ENCODE data around the gene ZNF385B.

ZNF385B gene

DNA sequence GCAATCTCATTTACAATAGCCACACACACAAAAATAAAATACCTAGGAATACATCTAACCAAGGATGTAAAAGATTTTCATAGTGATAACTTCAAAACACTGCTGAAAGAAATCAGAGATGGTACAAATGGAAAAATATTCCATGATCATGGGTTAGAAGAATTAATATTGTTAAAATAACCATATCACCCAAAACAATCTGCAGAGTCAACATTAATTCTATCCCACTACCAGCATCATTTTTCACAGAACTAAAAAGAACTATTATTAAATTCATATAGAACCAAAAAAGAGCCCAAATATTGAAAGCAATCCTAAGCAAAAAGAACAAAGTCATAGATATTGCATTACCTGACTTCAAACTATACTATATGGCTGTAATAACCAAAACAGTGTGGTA lies 50.4 kb downstream of the ZNF385B start:
- H3F3A ChIP-seq (ENCODE audit: insufficient read depth, low read length): no peaks in the 10 kb centered on the region
- H3K9ac ChIP-seq (ENCODE audit: low read length): no peak overlapping the region
- H3K36me3 ChIP-seq (replicated peaks; ENCODE audit: insufficient read depth, low read length): no peaks in the 10 kb centered on the region
- H3K9me3 ChIP-seq (replicated peaks; ENCODE audit: insufficient read depth, low read length): no peaks in the 10 kb centered on the region
- TF ChIP-seq, protein P1, sequence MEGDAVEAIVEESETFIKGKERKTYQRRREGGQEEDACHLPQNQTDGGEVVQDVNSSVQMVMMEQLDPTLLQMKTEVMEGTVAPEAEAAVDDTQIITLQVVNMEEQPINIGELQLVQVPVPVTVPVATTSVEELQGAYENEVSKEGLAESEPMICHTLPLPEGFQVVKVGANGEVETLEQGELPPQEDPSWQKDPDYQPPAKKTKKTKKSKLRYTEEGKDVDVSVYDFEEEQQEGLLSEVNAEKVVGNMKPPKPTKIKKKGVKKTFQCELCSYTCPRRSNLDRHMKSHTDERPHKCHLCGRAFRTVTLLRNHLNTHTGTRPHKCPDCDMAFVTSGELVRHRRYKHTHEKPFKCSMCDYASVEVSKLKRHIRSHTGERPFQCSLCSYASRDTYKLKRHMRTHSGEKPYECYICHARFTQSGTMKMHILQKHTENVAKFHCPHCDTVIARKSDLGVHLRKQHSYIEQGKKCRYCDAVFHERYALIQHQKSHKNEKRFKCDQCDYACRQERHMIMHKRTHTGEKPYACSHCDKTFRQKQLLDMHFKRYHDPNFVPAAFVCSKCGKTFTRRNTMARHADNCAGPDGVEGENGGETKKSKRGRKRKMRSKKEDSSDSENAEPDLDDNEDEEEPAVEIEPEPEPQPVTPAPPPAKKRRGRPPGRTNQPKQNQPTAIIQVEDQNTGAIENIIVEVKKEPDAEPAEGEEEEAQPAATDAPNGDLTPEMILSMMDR (IDR thresholded peaks at IDR 0.05; ENCODE audit: low read length): no peak
- TF ChIP-seq EZH2 (optimal IDR thresholded peaks at IDR 0.05; ENCODE audit: low read depth, low read length) (no peak), EZH2phosphoT487 (IDR thresholded peaks at IDR 0.05; ENCODE audit: low read length) (no peak)
- H3K9me2 ChIP-seq (replicated peaks; ENCODE audit: insufficient read depth, low read length): no peaks in the 10 kb centered on the region
- no peaks in the 10 kb centered on the region for H3K79me2 ChIP-seq (ENCODE audit: low read length)
- H2AFZ ChIP-seq (ENCODE audit: low read length): no peak overlapping the region
- H3K4me2 ChIP-seq (ENCODE audit: low read depth, low read length): no peak overlapping the region
- no peak for DNase-seq
- no peaks in the 10 kb centered on the region for H3K27me3 ChIP-seq (replicated peaks; ENCODE audit: insufficient read depth, low read length)
- H3K4me3 ChIP-seq (ENCODE audit: low read length): no peak overlapping the region
- H4K20me1 ChIP-seq (ENCODE audit: insufficient read depth, low read length): no peaks in the 10 kb centered on the region
- H3K27ac ChIP-seq (ENCODE audit: low read length): no peak overlapping the region
- H3K4me1 ChIP-seq (ENCODE audit: low read length): no peaks in the 10 kb centered on the region

GRCh38 chr2:179809606-179810005 lies 51.8 kb downstream of the ZNF385B start:
- H3K27me3 ChIP-seq (replicated peaks; ENCODE audit: insufficient read depth, low read length): no peaks in the 10 kb centered on the region
- H3K4me3 ChIP-seq (ENCODE audit: low read length): no peak overlapping the region
- H3F3A ChIP-seq (ENCODE audit: insufficient read depth, low read length): no peaks in the 10 kb centered on the region
- TF ChIP-seq, protein P1 (IDR thresholded peaks at IDR 0.05; ENCODE audit: low read length): no peak
- TF ChIP-seq EZH2phosphoT487 (IDR thresholded peaks at IDR 0.05; ENCODE audit: low read length) (no peak), EZH2 (optimal IDR thresholded peaks at IDR 0.05; ENCODE audit: low read depth, low read length) (no peak)
- H3K9me3 ChIP-seq (replicated peaks; ENCODE audit: insufficient read depth, low read length): no peaks in the 10 kb centered on the region
- H3K9me2 ChIP-seq (replicated peaks; ENCODE audit: insufficient read depth, low read length): no peaks in the 10 kb centered on the region
- H3K79me2 ChIP-seq (ENCODE audit: low read length): no peaks in the 10 kb centered on the region
- no peak overlapping the region for H3K9ac ChIP-seq (ENCODE audit: low read length)
- H3K27ac ChIP-seq (ENCODE audit: low read length): no peak overlapping the region
- DNase-seq: no peak
- H3K36me3 ChIP-seq (replicated peaks; ENCODE audit: insufficient read depth, low read length): no peaks in the 10 kb centered on the region
- no peaks in the 10 kb centered on the region for H4K20me1 ChIP-seq (ENCODE audit: insufficient read depth, low read length)
- H3K4me2 ChIP-seq (ENCODE audit: low read depth, low read length): no peak overlapping the region
- no peak overlapping the region for H2AFZ ChIP-seq (ENCODE audit: low read length)
- H3K4me1 ChIP-seq (ENCODE audit: low read length): no peaks in the 10 kb centered on the region

GRCh38 chr2:179805001-179805400 lies 56.4 kb downstream of the ZNF385B start:
- Histone ChIP-seq H3K27ac (ENCODE audit: low read length) (no peak overlapping the region), H3K27me3 (replicated peaks; ENCODE audit: insufficient read depth, low read length) (no peaks in the 10 kb centered on the region), H4K20me1 (ENCODE audit: insufficient read depth, low read length) (no peaks in the 10 kb centered on the region), H3K79me2 (ENCODE audit: low read length) (no peaks in the 10 kb centered on the region), H2AFZ (ENCODE audit: low read length) (no peak overlapping the region), H3K4me1 (ENCODE audit: low read length) (no peaks in the 10 kb centered on the region), H3K4me2 (ENCODE audit: low read depth, low read length) (no peak overlapping the region), H3K9me3 (replicated peaks; ENCODE audit: insufficient read depth, low read length) (no peaks in the 10 kb centered on the region), H3K9ac (ENCODE audit: low read length) (no peak overlapping the region), H3F3A (ENCODE audit: insufficient read depth, low read length) (no peaks in the 10 kb centered on the region), H3K4me3 (ENCODE audit: low read length) (no peak overlapping the region), H3K36me3 (replicated peaks; ENCODE audit: insufficient read depth, low read length) (no peaks in the 10 kb centered on the region), H3K9me2 (replicated peaks; ENCODE audit: insufficient read depth, low read length) (no peaks in the 10 kb centered on the region)
- no peak for DNase-seq
- no peak for TF ChIP-seq EZH2phosphoT487 (IDR thresholded peaks at IDR 0.05; ENCODE audit: low read length)
- TF ChIP-seq EZH2 (optimal IDR thresholded peaks at IDR 0.05; ENCODE audit: low read depth, low read length): no peak
- TF ChIP-seq, protein P1 (IDR thresholded peaks at IDR 0.05; ENCODE audit: low read length): no peak

Measured in MM.1S (cell line).